ENCODE measurements around the gene UBR2. TPM values are rescaled to one million over a fixed set of nuclear protein-coding genes. Genes with fewer than 3 reads are reported as not detected.

UBR2 gene
- total and polyA plus RNA-seq, 9 of the 15 experiments (the other 6 are each of a cell fraction or from before 2014, with no cell fraction given): 9.1 to 38.9 (median 23.4) TPM

DNA sequence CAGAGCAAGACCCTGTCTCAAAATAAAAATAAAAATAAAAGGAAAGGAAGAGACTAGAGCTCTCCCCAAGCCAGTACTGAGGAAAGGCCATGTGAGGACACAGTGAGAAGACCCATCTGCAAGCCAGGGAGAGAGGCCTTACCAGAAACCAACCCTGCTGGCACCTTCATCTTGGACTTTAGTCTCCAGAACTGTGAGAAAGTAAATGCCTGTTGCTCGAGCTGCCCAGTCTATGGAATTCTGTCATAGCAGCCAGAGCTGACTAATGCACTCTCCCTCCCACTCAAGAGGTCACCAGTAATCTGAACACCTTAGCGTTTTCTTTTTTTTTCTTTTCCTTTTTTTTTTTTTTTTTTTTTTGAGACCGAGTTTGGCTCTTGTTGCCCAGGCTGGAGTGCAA is 165.9 kb downstream of the UBR2 start:
- WGBS (ENCODE audit: insufficient coverage, low coverage, missing lambda C conversion rate): 15% methylated on average over 1 of the region's 3 CpGs
- no peak overlapping the region for H3K9ac ChIP-seq (ENCODE audit: insufficient read depth in 1 of 2, low read depth in 2 of 2, low read length in 2 of 2)
- peak overlapping the region; percentile 48 for H2AFZ ChIP-seq (ENCODE audit: low read depth, low read length)
- H3K4me3 ChIP-seq: no peak overlapping the region
- POLR2A ChIA-PET: interaction anchor here (0.6 to 2.2 kb wide), 7 partner anchors 16 to 180 kb away, joined by 3 to 16 read pairs (median 3); partner anchors contain the start of genes RPL7L1 and TBCC
- peak in 1 of 4 experiments; percentile 23 for DNase-seq (ENCODE audit: extremely low read depth in 1 of 4, low spot score in 3 of 4)
- no peak for FAIRE-seq
- in situ Hi-C loops (cut with MboI) (no loop called here), intact Hi-C loops (cut with micrococcal nuclease) (loop anchor here (5.0 to 10.0 kb wide), 3 partner anchors 148 to 465 kb away; partner anchors contain the start of gene RPL7L1)
- peak; percentile 18; the same call in 1 of the 3 replicates for ATAC-seq
- H3K4me2 ChIP-seq (ENCODE audit: insufficient read depth, low read length): no peak overlapping the region
- BruUV-seq (replicated peaks): no TSS peak
- H3K9me1 ChIP-seq (ENCODE audit: control insufficient read depth, insufficient read depth, low read length): no peaks in the 10 kb centered on the region
- CTCF ChIA-PET (ENCODE audit: low intra/inter-chr PET ratio): no interaction called here
- no peaks in the 10 kb centered on the region for H3K27me3 ChIP-seq (ENCODE audit: control insufficient read depth in 2 of 2, insufficient read depth in 2 of 2, low read length in 2 of 2)
- TF ChIP-seq NUFIP1 (IDR thresholded peaks at IDR 0.05; ENCODE audit: partially characterized antibody): no peak
- TF ChIP-seq ZNF584 (CRISPR knock-in tag; IDR thresholded peaks at IDR 0.05; ENCODE audit: low read depth): no peak
- TF ChIP-seq, protein P1, sequence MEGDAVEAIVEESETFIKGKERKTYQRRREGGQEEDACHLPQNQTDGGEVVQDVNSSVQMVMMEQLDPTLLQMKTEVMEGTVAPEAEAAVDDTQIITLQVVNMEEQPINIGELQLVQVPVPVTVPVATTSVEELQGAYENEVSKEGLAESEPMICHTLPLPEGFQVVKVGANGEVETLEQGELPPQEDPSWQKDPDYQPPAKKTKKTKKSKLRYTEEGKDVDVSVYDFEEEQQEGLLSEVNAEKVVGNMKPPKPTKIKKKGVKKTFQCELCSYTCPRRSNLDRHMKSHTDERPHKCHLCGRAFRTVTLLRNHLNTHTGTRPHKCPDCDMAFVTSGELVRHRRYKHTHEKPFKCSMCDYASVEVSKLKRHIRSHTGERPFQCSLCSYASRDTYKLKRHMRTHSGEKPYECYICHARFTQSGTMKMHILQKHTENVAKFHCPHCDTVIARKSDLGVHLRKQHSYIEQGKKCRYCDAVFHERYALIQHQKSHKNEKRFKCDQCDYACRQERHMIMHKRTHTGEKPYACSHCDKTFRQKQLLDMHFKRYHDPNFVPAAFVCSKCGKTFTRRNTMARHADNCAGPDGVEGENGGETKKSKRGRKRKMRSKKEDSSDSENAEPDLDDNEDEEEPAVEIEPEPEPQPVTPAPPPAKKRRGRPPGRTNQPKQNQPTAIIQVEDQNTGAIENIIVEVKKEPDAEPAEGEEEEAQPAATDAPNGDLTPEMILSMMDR (IDR thresholded peaks at IDR 0.05 in 2 of 3, conservative IDR thresholded peaks at IDR 0.05 in 1 of 3; ENCODE audit: insufficient read depth in 2 of 3, low read depth in 1 of 3, low read length in 3 of 3): no peak
- peak; percentile 75 for TF ChIP-seq ZNF384 (IDR thresholded peaks at IDR 0.05; ENCODE audit: low read depth, low read length)
- 0 out of 2 replicates have a peak, but pooled peaks have one; percentile 16 for TF ChIP-seq EGR1 (conservative IDR thresholded peaks at IDR 0.05)
- TF ChIP-seq TRIM28 (IDR thresholded peaks at IDR 0.05): no peak
- TF ChIP-seq ZNF175 (CRISPR knock-in tag; IDR thresholded peaks at IDR 0.05; ENCODE audit: low read depth): no peak
- no peak for TF ChIP-seq GATA2 (CRISPR knock-in tag; IDR thresholded peaks at IDR 0.05)
- no peak for TF ChIP-seq ZNF583 (CRISPR knock-in tag; IDR thresholded peaks at IDR 0.05)
- no peak for TF ChIP-seq ELF4 (CRISPR knock-in tag; IDR thresholded peaks at IDR 0.05)
- TF ChIP-seq ZNF12 (CRISPR knock-in tag; IDR thresholded peaks at IDR 0.05): 0 out of 2 replicates have a peak, but pooled peaks have one; percentile 62
- TF ChIP-seq, protein P2, sequence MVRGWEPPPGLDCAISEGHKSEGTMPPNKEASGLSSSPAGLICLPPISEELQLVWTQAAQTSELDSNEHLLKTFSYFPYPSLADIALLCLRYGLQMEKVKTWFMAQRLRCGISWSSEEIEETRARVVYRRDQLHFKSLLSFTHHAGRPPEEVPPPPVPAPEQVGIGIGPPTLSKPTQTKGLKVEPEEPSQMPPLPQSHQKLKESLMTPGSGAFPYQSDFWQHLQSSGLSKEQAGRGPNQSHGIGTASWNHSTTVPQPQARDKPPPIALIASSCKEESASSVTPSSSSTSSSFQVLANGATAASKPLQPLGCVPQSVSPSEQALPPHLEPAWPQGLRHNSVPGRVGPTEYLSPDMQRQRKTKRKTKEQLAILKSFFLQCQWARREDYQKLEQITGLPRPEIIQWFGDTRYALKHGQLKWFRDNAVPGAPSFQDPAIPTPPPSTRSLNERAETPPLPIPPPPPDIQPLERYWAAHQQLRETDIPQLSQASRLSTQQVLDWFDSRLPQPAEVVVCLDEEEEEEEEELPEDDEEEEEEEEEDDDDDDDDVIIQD (CRISPR knock-in tag; IDR thresholded peaks at IDR 0.05): no peak
- no peak for TF ChIP-seq CC2D1A (IDR thresholded peaks at IDR 0.05)
- no peak for TF ChIP-seq ESRRA (IDR thresholded peaks at IDR 0.05; ENCODE audit: borderline replicate concordance, low read depth)
- no peaks in the 10 kb centered on the region; the same call in 1 of the 2 replicates for H3K9me3 ChIP-seq (replicated peaks; ENCODE audit: control insufficient read depth, insufficient read depth, low read depth, low read length)
- no peaks in the 10 kb centered on the region for H3K79me2 ChIP-seq (ENCODE audit: control insufficient read depth, insufficient read depth, low read length)
- no peaks in the 10 kb centered on the region for H4K20me1 ChIP-seq (replicated peaks; ENCODE audit: control insufficient read depth, insufficient read depth, low read length)
- peaks cover 6 to 8% of the 10 kb centered on the region in 2 experiments; a peak in 4 of 5 replicates for H3K4me1 ChIP-seq (replicated peaks in 1 of 2; ENCODE audit: control insufficient read depth in 2 of 2, insufficient read depth in 2 of 2, low read length in 2 of 2)
- H3K27ac ChIP-seq (ENCODE audit: extremely low read depth, low read depth, low read length): no peak overlapping the region
- H3K36me3 ChIP-seq (ENCODE audit: control insufficient read depth, insufficient read depth, low read length): no peaks in the 10 kb centered on the region
